GM18499 (cell line): ENCODE measurements around the gene DPAGT1.

Experiments
- ATAC-seq: cut with Tn5 transposase; IDR thresholded peaks from one replicate; pipeline ENCODE4 v1.9.1; 2021; ENCODE audit warnings: moderate number of reproducible peaks; ENCODE audit not compliant: insufficient read depth, unreplicated experiment

DPAGT1 gene

GRCh38 chr11:119095066-119095880 is 6.4 kb downstream of the DPAGT1 start:
- peak; percentile 69 for ATAC-seq

GRCh38 chr11:119094816-119095065 is 6.9 kb downstream of the DPAGT1 start:
- ATAC-seq: no peak

- ATAC-seq: no peak
Measured at GRCh38 chr11:119093942-119094815, 7.5 kb downstream of the DPAGT1 start.

- ATAC-seq: no peak
Measured at GRCh38 chr11:119092880-119093842, 8.5 kb downstream of the DPAGT1 start.

- no peak for ATAC-seq
Measured at GRCh38 chr11:119091966-119092879, 9.4 kb downstream of the DPAGT1 start.

- no peak for ATAC-seq
Measured at GRCh38 chr11:119091178-119091577, 10.5 kb downstream of the DPAGT1 start.

- ATAC-seq: no peak
Measured at GRCh38 chr11:119089319-119089718, 12.3 kb downstream of the DPAGT1 start.

- no peak for ATAC-seq
Measured at GRCh38 chr11:119088406-119088805, 13.2 kb downstream of the DPAGT1 start.

GRCh38 chr11:119087747-119088241 is 13.9 kb downstream of the DPAGT1 start:
- ATAC-seq: no peak

GRCh38 chr11:119087123-119087522 is 14.5 kb downstream of the DPAGT1 start:
- ATAC-seq: no peak

- ATAC-seq: no peak
Measured at GRCh38 chr11:119085437-119085847, 16.2 kb downstream of the DPAGT1 start.

GRCh38 chr11:119084663-119085436 is 16.8 kb downstream of the DPAGT1 start, which contains the start of gene HMBS:
Gene HMBS, plus strand, starts transcription at chr11:119084881. Its CDS starts 153 bp downstream, at chr11:119085034.
- peak; percentile 75 for ATAC-seq

GRCh38 chr11:119081682-119082260 is 19.9 kb downstream of the DPAGT1 start:
- ATAC-seq: no peak

- ATAC-seq: no peak
Measured at GRCh38 chr11:119078675-119079420, 22.8 kb downstream of the DPAGT1 start.

GRCh38 chr11:119077839-119078238 is 23.8 kb downstream of the DPAGT1 start:
- no peak for ATAC-seq

- peak; percentile 75 for ATAC-seq
Measured at GRCh38 chr11:119067371-119068222, 34.1 kb downstream of the DPAGT1 start, which contains the start of gene VPS11. Gene VPS11, plus strand, starts transcription at chr11:119067818. Its CDS starts 6 bp downstream, at chr11:119067824.
